HG03025 (cell line): ENCODE data around the gene UBE2QL1.

Experiments
- ATAC-seq: cut with Tn5 transposase; IDR thresholded peaks from one replicate; pipeline ENCODE4 v1.9.1; 2021; ENCODE audit warnings: mild to moderate bottlenecking, moderate library complexity; ENCODE audit not compliant: unreplicated experiment, low FRiP score

The UBE2QL1 gene

DNA sequence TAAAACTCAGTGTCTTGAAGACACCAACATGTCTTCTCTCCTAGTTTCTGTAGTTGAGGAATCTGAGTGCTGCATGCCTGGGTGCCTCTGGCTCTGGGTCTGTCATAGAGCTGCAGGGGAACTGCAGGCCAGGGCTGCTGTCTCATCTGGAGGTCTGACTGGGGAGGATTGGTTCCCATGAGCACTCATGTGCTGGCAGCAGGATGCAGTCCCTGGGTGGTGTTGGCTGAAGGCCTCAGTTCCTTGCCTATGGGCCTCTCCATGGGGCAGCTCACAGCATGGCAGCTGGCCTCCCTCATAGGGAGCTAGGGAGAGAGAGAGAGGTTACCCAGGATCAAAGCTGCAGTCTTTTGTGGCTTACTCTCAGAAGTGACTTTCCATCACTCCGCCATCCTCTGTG is 22.6 kb downstream of the UBE2QL1 start:
- no peak for ATAC-seq

DNA sequence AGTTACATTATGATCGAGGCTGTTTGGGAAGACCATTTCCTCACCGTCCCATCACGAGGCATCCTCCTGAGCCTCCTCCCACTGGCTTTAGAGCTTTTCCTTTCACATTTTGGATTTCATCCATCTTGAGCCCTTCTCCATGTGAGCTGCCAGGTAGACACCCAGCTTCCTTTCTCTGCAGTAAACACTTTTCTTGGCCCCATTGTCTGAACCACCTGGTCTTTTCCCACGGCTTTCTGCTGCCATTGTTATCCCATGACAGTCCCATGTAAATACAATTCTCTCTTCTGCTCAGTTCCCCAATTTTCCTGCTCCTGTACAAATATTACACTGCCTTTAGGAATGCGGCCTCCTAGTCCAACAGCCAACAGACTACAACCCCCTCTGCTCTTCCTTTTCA is 24.1 kb downstream of the UBE2QL1 start:
- no peak for ATAC-seq

DNA sequence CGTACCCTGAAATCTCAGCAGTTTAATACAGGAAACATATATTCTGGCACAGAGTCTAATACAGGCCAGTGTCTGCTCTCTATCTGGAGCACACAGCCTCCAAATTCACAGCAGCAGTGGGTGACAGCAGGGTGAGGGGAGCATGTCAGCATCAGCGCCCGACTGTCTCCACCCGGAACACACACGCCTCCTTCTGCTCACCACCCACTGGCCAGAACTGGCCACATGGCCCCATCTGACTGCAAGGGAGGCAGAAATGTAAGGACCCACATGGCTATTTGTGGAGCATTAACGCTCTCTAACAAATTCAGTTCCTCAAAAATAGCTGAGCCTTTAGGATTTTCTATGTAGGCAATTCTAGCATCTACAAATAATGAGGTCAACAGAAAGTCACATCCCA is 24.6 kb downstream of the UBE2QL1 start:
- ATAC-seq, result no peak

DNA sequence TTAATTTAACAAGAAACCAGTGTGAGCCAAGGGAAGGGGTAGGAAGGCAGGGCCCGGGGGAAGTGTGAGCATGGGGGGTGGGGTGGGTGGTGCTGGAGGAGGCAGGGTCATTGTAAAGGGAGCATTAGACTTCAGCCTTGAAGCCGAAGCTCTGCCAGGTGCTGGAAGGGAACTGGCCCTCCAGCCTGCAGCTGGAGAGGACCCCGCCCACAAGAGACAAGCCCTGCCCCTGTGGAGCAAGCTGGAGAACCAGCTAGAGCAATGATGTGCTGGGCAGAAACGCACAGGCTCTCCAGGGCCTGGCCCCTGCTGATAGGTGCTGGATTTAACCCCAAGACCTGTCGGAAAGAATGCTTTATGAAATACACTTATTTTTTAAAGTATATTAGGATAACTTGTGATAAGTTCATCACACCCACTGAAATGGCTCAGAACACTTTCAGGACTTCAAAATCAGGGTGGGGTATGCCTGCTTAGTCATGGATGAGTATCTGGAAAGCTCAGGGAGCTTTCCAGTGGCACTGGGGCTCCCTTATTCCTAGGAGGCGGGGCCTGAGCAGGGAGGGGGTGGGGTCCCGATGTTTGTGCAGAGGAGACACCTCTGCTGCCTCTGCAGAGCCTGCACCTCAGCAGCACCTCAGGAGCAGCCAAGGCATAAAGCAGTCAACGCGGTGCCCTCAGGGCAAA is 27.1 kb downstream of the UBE2QL1 start:
- ATAC-seq, result no peak

DNA sequence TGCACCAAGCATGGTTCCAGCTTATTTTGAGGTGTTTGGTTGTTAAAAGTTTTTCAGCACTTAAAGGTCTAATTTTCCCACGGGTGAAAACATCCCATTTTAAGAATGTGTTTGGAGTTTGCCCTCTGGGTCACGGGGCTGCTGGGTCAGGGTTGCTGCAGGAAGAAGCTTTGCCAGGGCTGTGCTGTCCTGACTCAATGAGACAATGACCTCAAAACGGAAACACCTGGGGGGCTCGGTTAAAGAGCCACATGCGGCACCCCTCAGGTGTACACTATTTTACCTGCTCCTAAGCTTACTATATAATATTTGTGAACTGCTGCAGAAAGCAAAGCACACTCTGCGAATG is 27.6 kb downstream of the UBE2QL1 start:
- no peak for ATAC-seq

DNA sequence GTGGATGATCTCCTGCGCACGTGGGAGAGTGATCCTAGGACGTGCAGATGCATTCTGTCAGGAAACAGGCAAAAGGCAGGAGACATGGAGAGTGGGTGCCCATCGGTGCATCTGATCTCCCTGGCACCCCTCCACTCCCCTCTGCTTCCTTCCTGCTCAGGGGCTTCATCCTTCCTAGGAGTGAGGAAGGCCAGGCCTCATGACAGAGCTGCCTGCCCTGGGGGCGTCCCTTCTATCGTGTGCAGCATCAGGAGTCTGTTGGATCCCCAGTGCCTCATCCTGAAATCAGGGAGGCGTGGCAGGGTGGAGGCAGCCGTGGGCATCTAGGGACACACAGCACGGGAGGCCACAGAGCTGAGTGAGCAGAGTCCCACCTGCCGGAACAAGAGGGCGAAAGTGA is 30.1 kb downstream of the UBE2QL1 start:
- ATAC-seq, result no peak

DNA sequence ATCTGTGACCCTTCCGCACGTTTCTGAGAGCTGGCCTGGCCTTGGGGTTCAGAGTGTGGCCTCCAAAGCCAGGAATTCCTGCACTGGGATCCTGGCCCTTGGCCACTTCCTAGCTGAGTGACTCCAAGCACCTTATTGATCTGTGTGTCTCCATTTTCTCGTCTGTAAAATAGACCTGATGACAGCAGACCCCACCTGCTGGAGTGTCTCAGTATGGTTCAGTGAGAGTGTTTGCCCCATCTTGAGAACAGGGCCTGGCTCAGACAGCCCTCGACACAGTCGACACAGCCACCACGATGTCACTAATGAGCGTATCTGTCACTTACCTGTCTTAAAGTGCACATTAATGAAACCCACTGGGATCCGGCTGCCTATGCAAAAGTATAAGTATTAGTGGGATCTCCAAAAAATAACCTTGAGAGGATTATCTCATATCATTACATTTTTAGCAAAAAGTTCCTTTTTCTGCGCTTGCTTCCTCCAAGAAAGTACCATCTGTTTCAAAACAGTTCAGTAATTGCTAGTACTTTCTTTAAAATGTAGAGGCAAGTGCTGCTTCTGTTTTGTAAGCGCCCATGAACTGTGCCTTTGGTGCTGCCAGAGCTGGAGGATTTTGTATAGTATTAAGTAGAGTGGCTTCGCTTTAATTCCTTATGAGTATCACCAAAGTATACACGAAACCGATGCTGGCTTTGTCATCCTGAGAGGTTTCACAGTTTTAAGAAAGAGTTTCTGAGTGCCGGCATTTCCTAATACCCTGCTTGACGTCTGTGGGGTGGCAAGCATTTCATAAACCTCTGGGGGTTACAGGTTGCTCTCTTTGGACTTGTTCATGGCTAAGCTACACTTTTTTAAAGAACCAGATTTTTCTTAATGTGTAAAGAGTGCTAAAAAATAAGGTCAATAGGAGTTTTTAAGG is 31.7 kb downstream of the UBE2QL1 start:
- peak; percentile 51 for ATAC-seq

DNA sequence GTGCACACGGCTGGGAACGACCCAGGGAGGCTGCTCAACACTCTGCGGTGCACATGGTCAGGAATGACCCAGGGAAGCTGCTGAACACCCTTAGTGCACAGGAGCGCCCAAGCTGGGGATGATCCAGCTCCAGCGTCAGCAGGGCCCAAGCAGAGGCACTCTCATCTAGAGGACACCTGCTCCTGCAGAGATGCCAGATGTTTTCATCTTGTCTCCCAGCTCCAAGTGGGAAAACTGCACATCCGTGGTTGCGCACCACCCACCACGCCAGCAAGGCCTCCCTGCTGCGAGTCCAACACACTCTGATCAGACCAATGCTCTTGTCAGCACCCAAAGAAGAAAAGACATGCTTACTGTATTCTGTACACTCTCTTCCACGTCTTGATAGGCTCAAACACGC is 34.1 kb downstream of the UBE2QL1 start:
- ATAC-seq, result no peak

DNA sequence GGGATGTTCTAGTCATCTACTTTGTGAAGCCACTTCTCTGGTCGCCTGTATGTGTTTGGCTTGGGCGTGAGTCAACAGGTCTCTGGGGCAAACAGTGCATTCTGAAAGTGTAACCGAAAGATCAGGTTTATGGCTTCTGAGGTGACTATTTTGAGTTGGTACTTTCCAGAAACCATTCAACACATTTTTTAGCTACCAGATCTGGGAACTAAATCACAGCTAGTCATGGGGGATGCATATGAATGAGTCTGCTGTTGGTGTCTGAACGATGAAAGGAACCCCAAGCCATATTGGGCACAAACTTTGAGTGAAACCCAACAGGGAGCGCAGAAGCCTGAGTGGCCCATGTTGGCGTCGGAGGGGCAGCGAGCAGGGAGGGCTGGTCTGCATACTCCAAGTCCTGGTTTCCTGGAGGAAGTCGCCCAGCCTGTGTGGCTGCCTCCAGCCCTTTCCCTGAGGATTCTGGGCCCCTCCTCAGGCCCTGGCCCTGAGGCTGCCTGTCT is 35.3 kb downstream of the UBE2QL1 start:
- ATAC-seq, result peak; percentile 85

DNA sequence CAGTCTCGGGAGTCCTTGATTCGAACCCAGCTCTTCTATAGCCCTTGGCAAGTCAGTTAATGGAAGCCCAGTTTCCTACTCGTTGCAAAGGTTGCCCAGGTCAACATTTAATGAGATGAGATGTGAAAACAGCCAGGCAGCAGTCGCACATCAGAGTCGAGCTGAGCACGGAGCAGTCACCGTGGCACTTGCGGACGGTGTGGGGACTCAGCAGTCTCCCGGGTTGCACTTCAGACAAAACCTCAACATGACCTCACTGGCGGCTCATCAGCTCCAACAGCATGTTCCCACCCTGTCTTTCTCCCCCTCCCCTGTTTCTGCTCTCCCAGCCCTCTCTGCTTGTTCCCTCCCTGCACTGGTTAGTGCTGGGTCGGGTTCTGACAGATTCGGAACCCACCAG is 35.8 kb downstream of the UBE2QL1 start:
- no peak for ATAC-seq

DNA sequence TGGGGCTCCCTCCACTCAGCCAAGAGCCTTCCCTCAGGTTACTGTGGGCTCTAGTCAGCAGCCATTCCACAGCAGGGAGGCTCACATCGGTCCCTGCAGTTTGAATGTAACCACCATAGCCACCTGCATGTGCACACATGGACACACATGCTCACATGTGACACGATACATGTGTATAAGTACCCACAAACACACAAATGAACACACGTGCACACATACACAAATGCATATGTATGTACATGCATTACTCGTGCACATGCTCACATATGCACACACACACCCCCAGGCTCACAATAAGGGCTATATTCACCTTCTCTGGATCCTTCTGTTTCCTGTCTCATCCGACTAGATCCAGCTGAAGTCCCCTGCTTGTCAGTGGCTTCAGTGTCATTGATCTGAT is 36.2 kb downstream of the UBE2QL1 start:
- no peak for ATAC-seq

DNA sequence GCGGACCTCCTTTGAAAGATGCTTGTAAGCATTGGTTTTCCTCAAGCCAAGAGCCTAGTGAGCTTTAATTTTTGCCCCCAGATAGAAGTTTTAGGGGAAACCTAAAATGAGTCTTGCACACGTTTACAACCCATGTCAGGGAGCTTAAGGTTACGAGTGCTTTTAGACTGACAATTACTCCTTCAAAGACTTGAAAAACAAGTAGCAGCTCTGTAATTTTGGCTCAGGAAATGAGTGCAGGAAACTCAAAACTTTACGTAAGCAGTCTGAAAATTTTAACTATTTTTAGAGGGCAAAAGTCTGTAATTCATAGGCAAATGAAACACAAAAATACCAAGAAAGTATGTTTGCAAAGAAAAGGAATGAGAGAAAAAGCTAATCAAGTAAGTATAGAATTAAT is 36.8 kb downstream of the UBE2QL1 start:
- no peak for ATAC-seq

DNA sequence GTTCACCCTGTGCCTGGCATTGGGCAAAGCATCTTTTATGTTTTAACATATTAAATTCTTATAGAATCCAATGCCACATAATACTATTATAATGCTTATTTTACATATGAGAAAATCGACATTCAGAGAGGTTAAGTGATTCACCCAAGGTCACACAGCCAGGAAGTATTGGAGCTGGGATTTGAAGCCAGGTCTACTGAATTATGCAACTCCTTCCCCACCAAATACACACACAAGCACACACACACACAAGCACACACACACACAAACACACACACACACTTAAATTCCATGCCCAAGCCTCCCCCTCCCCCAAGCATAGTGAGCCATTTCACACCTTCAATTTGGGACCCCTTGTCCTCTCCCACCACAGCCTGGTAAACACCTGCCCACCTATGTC is 37.4 kb downstream of the UBE2QL1 start:
- no peak for ATAC-seq

DNA sequence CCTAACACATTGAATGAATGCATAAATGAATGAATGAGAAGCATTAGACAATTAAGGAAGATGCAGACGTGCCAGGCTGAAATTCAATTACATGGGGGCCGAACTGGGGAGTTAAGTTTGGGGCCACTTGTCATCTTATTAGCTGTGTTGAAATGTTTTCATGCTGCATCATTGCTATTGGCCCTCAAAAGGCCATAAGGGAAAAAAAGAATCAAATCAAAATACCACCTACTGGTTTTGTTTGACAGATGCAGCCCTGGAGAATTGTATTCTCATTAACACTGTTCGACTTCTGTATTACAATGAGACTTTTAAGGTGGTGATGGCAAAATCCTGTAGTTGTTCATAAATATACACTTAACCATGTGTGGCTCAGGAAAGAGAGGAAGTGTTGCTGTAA is 38.4 kb downstream of the UBE2QL1 start:
- no peak for ATAC-seq

DNA sequence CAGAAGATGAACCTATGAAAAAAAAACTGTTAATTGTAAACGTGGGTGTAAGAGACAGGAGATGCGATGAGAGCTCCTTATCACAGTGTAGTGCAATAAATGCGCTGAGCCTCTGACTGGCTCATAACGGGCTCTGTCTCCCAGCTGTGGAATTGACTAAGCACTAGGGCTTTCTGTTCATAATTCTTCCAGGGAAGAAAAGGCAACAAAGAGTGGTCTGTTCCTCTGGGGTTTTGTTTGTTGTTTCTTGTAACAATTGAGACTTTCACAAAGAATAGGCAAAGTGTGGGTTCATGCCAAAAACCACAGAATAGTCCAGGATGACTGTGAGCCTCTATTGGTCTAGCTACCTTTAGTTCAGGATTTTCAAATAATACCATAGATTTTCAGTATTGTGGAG is 39.4 kb downstream of the UBE2QL1 start:
- no peak for ATAC-seq

DNA sequence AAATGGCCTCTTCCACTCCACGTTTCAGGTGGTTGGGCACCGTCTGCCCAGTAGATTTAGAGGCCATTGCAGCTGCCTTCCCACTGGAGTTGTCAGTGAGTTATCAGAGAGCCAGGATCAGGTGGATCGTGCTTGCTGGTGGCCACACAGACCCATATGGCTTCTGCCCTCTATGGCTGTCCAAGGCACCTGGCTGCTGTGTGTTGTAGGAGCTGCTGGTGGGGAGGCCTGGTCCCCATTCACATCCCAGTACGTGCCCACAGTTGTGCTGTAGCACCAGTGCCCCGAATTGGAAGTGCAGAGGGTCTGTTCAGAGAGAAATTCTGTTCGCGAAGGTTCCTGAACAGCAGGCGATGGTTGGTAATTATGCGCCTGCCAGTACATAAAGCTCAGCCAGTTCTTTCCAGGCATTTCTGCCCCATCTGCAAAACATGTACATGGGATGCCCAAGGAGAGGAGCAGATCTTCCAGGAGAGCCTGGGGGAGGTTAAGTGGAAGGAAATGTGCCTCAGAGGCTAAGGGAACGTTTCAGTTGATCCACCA is 41.1 kb downstream of the UBE2QL1 start:
- ATAC-seq, result no peak

DNA sequence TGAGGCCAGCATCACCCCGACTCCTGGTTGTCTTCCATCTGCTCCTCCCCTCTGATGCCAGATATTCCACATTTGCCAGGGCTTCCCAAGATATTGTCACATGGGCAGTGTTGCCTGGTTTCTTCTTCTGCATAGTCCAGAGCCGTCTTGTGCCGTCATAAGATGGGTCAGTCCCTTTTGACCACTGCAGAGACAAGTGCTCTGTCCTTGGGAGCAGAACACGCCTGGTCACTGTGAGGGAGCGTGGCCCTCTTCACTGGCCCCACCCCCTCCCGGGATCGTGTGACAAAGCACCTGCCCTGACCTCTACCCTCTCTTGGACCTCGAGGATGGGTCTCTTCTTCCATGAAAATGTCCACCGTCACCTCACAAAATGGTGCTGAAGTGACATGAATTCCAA is 41.6 kb downstream of the UBE2QL1 start:
- no peak for ATAC-seq

DNA sequence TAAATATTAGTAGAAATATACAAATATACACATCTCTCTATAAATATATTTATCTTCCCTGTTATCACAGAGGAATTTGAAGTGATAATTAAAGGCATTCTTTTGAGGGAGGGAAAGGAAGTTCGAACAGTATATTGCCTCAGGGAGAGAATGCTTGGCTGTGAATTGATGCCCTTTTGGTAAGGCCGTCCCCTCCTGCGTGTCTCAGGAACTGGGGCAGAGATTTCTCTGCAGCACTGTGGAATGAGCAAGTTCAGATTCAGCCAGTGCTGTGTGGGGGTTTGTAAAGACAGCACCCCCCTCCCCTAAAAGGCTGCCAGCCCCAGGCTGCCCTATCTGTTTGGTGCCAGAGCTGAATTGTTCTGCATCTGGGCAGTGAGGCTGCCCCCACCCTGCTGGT is 42.0 kb downstream of the UBE2QL1 start:
- no peak for ATAC-seq

DNA sequence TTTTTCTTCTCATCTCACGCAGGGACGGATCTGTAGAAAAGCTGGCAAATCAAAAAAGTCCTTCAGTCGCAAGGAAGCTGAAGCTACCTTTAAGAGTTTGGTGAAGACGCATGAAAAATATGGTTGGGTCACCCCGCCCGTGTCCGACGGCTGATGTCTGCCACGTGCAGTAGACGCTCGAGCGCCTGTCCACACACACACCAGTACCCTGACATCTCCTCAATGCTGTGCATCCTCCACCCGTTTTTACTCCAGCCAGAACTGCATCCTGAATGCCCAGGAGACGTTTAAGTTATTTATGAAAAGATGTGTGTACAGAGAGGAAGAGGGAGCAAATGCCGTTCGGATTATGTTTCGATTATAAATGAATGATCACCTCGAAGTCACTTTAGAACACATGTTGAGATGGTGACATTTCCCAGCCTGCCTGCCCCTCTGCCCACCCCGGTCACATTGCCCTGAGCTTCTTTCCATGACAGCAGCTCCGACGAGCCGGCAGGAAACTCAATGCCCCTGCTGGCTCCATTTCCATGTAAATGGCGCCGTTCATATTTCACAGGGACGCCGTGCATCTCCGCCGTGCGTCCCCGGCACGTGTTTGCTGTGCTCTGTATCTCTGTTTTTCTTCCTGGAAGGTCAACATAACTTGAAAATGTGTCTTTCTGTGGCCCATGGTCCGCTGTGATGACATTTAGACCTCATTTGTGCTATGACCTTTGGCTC is 42.7 kb downstream of the UBE2QL1 start:
- ATAC-seq, result no peak

DNA sequence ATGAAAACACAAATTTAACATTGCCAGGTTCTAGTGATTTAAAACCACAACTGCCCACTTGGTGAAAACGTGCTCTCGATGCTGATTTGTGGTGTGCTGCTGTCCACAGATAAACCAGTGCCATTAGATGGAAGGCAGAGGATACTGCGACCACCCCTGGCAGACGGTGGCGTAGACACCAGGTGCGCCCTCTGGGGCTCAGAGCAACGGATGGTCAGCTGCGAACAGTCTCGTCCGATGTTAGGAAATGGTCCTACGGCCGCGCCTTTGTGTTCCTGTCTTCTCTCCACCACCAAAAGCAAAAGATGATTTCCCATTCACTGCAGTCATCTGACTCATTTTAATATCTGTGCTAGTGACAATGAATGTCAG is 43.2 kb downstream of the UBE2QL1 start:
- ATAC-seq, result no peak

DNA sequence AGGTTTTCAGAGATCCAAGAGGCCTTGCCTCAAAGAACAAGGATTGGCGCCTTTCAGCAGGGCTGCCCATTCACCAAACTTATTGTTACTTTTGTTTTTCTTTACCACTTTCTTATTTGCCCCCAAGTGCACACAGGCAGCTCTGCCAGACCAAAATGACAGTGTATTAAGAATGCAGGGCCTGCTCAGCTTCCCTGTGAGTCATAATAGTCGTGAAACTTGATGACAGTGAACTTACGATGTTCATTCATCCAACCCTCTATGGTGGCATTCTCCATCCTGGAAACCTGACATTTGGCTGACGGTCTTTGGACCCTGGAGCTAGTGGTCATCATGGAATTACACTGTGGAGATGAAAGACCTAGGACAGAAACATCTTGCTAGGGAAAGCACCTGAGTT is 44.3 kb downstream of the UBE2QL1 start:
- no peak for ATAC-seq
